ENCODE results near the gene HPCAL1.
"Not testable (repeated sequence)": the region's sequence is repeated elsewhere in the genome, so short reads cannot be mapped to it uniquely, and the experiment has no call there.

HPCAL1 gene

GRCh38 chr2:10302479-10303180 is at the start of gene HPCAL1:
TSS of gene HPCAL1 (plus strand) at chr2:10302904. CDS start at chr2:10419758, 116,854 bp downstream.
- DNase-seq (ENCODE audit: low spot score): peak; percentile 93

GRCh38 chr2:10253596-10254372 is 48.9 kb upstream of the HPCAL1 start:
- no peak for DNase-seq (ENCODE audit: low spot score)

GRCh38 chr2:10254373-10255188 is 48.1 kb upstream of the HPCAL1 start:
- no peak for DNase-seq (ENCODE audit: low spot score)

DNA sequence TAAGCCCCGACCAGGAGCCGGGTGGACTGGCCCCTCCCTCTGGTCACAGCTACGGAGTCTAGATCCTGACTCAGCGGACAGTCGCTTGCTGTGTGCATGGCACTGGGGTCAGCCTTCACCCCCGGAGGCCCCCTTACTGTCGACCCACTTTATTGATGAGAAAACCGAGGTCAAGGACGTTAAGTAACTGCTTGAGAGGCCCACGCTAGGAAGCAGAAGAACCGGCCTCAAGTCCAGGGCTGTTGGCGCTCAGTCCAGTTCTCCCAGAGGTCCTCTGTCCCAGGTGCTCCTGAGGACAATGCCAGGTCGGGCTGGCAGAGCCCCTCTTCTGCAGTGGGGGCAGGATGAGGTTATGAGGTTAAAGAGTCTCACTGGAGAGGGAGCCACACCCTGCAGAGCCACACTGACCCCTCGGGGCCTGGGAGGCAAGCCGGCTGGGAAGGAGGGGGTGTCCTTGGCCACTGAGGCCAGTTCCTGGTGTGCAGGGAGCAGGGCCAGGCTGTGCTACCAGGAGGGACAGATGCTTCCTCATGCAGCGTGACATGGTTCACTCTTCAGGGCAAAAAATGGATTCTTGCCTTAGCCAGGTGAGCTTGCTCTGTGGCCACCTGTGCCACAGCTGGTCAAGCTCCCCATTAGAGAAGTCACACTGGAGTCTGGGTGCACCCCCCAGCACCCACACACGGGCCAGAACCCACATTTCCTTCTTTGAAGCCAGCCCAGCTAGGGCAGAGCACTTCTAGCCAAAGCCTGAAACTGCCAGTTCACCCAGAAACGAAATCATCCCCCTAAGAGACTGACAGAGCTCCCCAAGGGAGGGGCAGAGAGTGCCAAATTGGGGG is 47.3 kb upstream of the HPCAL1 start:
- DNase-seq (ENCODE audit: low spot score): no peak

DNA sequence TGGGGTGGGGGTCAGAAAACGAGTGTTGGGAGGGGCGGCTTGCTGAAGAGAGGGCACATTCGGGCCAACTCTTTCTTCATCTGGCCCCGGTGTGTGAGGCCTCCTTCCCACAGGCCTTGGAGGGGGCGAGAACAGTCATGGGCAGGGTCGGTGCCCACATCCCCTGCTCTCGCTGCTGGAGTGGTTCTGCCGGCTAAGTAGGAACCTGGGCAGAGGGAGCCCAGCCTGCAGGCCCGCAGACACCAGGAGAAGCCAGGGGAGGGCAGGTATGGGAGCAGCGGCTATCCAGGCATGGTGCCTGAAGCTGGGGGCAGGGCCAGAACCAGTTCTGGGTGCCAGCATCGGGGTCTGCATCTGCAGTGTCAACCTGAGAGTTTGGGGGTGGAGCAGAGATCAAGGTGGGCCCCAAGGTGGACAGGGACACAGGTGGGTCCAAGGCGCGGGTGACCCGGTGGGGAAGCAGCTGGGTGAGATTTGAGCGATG is 46.6 kb upstream of the HPCAL1 start:
- DNase-seq (ENCODE audit: low spot score): no peak

DNA sequence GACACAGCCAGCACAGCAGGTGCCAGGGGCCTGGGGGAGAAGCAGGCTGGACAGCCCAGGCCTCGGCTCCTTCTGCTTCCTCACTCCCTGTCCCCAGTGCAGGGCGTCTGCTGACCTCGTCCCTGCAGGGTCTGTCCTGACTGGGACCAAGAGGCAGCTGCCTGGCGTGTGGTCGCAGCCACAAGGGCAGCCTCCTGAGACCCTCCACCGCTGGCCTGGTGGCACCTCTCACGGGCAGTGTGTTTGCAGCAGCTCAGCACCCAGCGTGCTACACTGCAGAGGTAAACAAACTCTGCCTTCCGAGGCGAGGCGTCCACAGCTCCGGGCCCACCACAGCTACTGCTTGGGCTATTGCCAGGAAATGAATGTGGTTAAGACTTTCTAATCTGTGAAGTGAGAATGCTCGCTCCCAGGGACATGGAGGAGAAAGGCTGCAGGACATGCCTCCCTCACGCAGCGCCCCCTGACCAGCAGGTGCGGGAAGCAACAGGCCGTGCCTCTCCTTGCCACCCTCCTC is 46.1 kb upstream of the HPCAL1 start:
- no peak for DNase-seq (ENCODE audit: low spot score)

- no peak for DNase-seq (ENCODE audit: low spot score)
Observed at GRCh38 chr2:10257036-10257435, 45.7 kb upstream of the HPCAL1 start.

DNA sequence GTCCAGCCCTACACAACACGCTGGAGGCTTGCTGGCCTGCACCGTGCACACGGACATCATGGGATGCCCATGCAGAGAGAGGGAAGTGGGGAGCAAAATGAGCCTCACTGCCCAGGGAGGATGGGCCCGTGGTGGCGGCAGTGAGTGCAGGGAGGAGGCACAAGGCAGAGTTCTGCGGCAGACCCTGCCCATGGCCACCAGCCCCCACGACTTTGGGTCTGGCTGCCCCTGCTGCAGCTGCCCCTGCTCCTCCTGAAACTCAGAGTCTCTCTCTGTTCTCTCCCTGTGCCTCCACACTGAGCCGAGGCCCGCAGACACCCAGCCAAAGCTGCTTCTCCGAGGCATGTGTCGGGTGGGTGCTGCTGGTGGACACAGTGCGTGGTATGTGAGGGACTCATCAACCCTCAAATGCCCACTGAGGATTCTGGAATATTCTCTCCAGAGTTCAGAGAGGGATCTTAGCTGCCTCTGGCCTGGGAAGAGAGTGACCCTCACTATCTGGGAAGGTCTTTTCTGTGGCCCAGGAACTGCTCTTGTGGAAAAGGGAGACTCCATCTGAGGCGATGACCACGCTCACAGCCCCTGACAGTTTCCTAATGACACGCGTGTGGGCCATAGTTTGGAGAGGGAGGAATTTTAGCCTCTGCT is 45.1 kb upstream of the HPCAL1 start:
- no peak for DNase-seq (ENCODE audit: low spot score)

GRCh38 chr2:10258326-10258725 is 44.4 kb upstream of the HPCAL1 start:
- DNase-seq (ENCODE audit: low spot score): no peak

GRCh38 chr2:10258726-10259125 is 44.0 kb upstream of the HPCAL1 start:
- DNase-seq (ENCODE audit: low spot score): no peak

- peak; percentile 39 for DNase-seq (ENCODE audit: low spot score)
Observed at GRCh38 chr2:10260130-10260529, 42.6 kb upstream of the HPCAL1 start.

DNA sequence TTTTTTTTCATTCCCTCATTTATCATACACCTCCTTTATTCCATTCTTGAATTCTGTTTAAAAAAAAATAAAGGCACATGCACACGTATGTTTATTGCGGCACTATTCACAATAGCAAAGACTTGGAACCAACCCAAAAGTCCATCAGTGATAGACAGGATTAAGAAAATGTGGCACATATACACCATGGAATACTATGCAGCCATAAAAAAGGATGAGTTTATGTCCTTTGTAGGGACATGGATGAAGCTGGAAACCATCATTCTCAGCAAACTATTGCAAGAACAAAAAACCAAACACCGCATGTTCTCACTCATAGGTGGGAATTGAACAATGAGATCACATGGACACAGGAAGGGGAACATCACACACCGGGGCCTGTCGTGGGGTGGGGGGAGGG is 39.2 kb upstream of the HPCAL1 start:
- DNase-seq (ENCODE audit: low spot score): not testable (repeated sequence)

- DNase-seq (ENCODE audit: low spot score): no peak
Observed at GRCh38 chr2:10264506-10265328, 38.0 kb upstream of the HPCAL1 start.

DNA sequence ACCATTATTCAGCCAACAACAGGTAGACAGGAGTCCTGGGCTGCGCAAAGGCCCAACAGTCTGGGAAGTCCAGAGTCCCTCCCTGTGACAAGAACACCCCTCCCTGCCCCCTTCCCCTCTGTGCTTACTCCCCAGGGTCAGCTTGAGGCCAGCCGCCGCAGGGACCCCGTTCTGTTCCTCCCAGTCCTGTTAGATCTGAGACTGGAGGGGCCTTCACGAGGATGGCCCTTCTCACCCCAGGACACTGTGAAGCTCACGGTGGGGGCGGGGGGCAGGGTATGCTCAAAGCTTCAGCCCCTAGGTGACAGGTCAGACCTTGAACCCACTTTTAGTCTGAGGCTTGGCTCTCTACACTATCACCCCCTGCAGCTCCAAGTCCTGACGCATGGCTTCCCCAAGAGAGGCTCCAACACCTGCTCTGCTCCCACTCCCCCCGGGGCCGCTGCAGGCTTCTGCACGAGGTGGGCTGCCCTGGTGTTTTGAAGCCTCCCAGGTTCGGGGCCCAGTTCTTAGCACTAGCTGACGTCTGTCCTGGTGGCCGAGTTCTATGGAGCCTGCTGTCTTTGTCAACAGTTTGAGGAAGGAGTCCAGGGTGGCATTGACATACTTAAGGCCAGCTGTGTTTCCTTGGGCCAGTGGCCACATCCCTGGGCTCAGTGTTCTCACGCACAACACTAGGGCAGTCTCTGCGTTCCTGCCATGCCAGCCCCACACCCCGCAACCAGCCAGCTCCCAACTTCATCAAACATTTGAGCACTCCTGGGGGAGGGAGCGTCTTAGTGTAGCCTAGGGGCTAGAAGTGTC is 37.2 kb upstream of the HPCAL1 start:
- DNase-seq (ENCODE audit: low spot score): no peak

DNA sequence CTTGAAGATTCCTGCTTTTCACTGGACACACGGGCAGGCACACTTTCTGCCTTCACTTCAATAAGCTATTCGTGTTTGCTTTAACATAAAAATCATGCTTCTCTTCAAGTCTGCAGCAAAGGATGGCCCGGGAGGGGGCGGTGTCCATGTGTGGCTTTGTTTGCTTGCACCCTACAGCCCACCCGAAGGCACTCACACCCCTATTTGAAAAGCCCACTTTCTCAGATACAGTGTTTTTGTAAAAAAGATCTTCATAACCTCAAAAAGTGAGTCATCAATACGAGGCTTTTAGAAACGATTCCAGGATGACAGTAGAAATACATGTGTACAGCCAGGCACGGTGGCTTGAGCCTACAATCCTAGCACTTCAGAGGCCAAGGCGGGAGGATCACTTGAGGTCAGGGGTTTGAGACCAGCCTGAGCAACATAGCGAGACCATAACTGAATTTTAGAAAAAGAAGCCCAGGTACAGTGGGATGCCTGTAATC is 36.5 kb upstream of the HPCAL1 start:
- DNase-seq (ENCODE audit: low spot score): no peak

GRCh38 chr2:10267036-10267435 is 35.7 kb upstream of the HPCAL1 start:
- no peak for DNase-seq (ENCODE audit: low spot score)

DNA sequence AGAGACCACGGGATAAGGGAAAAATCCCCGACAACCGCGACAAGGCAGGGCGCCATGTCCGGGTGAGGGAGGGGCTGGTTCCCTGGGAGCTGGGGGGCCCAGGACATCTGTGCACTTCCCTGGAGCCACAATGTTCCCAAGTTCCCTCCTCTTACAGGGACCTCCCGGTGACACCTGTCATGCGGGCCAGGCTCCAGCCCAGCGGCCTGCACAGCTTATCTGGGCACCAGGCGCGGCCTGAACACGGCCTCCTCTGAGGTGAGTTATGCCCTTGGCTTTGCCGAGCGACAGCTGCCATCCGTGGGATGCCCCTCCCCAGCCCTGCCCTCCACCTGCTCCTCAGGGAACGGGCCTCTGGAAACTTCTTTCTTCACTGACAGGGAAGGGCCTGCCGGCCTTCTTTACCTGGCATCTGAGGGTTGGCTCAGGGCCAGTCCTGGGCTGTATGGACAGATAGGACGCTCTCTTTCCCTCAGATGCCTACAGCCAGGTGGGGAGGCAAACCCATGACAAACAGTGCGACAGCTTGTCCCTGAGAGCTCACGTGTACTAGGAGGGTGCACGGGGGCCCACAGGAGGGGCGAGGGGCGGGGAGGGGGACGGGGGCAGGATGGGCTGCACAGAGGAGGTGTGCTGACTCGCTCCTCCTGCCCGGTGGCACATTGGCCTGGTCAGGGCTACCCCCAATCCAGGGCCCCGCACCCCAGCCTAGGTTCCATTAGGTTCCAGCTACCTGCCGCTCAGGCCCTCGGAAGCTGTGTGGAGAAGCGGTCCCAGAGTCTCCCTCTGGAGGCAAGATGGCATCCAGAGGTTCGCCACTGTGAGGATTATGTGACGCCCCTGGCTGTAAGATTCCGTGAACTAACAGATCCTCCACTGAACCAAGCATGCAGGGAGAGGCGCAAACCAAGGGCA is 34.9 kb upstream of the HPCAL1 start:
- DNase-seq (ENCODE audit: low spot score): no peak

GRCh38 chr2:10269291-10269690 is 33.4 kb upstream of the HPCAL1 start:
- no peak for DNase-seq (ENCODE audit: low spot score)

Measured in RKO (cell line).